ENCODE measurements around the gene SMO.

SMO gene

DNA sequence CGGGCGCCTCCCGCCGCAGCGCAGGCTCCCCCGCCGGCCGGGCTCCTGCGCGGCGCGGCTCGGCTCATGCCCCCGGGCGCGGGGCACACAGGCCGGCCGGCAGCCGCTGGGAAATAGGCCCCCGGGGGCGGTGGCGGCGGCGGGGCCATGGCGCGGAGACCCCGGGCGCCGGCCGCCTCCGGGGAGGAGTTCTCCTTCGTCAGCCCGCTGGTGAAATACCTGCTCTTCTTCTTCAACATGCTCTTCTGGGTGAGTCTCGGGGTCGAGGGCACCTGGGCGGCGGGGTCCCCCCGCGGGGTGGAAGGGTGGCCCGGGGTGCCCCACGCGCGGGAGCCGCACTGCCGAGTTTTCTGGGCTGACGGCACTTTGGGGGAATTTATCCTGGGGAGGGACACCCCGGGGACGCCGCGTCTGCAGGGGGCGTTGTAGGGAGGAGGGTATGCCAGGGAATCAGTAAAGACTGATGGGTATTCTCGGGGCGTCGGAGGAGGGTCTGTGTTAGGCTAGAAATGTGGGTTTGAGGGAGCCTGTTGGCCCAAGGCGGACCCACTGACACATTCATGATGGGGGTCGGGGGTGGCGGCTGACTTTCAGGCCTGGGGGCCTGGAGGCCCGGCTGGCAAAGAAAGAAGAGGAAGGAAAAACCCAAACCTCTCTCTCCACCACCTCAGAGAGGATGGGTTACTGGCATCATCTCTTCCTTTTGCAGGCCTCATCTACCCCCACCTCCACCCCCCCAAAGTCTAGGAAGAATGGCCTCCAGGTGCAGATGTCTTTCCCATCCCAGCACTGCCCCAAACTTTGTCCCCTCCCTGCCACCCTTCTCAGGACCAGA is 43.4 kb upstream of the SMO start:
- Histone ChIP-seq H4K91ac (ENCODE audit: low read depth, low read length, poor library complexity) (no peak overlapping the region), H3K4me2 (ENCODE audit: insufficient read depth, low read length, poor library complexity, severe bottlenecking) (peak overlapping the region; percentile 73), H3K36me3 (replicated peaks in 1 of 2; ENCODE audit: control insufficient read depth in 2 of 2, insufficient read depth in 2 of 2, low read length in 2 of 2) (no peaks in the 10 kb centered on the region), H3K27ac (replicated peaks; ENCODE audit: low read length) (no peak overlapping the region), H3K27me3 (ENCODE audit: control insufficient read depth in 3 of 3, insufficient read depth in 3 of 3, low read depth in 1 of 3, low read length in 3 of 3) (peaks cover 0 to 38% (median 11%) of the 10 kb centered on the region in 3 experiments), H2BK120ac (ENCODE audit: low read depth, low read length) (no peak overlapping the region), H3K79me1 (ENCODE audit: low read depth, low read length) (peaks cover 4% of the 10 kb centered on the region), H3K9me3 (replicated peaks in 1 of 2; ENCODE audit: control insufficient read depth in 2 of 2, insufficient read depth in 1 of 2, low read depth in 1 of 2, low read length in 2 of 2) (no peaks in the 10 kb centered on the region), H3K4me1 (ENCODE audit: control insufficient read depth in 2 of 2, insufficient read depth in 1 of 2, low read depth in 1 of 2, low read length in 2 of 2) (peaks cover 5 to 13% of the 10 kb centered on the region in 2 donors), H2BK5ac (ENCODE audit: low read length) (no peak overlapping the region), H3K18ac (ENCODE audit: low read length) (peak overlapping the region; percentile 78), H2AK5ac (ENCODE audit: low read depth, low read length) (peak overlapping the region; percentile 86), H2BK12ac (ENCODE audit: low read length) (no peak overlapping the region), H2AFZ (ENCODE audit: low read length) (peak overlapping the region; percentile 82), H4K8ac (ENCODE audit: low read depth, low read length) (no peak overlapping the region), H3K4ac (ENCODE audit: low read length) (no peak overlapping the region), H3K14ac (ENCODE audit: low read length) (peak overlapping the region; percentile 95), H3K9ac (ENCODE audit: low read depth, low read length, poor library complexity) (peak overlapping the region; percentile 50), H3K23ac (ENCODE audit: low read depth, low read length, poor library complexity) (no peak overlapping the region), H2BK15ac (ENCODE audit: low read length) (peak overlapping the region; percentile 42), H3K4me3 (ENCODE audit: low read length in 2 of 2) (peak overlapping the region; percentile 52 to 85)
- no CpG with 5 or more reads among the region's 58 CpGs for WGBS, 2 donors (ENCODE audit: extremely low coverage in 2 of 2, insufficient read length in 2 of 2, insufficient replicate concordance in 1 of 2)
- DNase-seq (ENCODE audit: low spot score) = no peak

GRCh38 chr7:129146237-129146979 is 42.0 kb upstream of the SMO start:
- H3K14ac ChIP-seq (ENCODE audit: low read length) = no peak overlapping the region
- H3K79me1 ChIP-seq (ENCODE audit: low read depth, low read length) = peaks cover 4% of the 10 kb centered on the region
- no peak overlapping the region for H3K4me3 ChIP-seq (ENCODE audit: low read length in 2 of 2)
- H3K9ac ChIP-seq (ENCODE audit: low read depth, low read length, poor library complexity) = no peak overlapping the region
- no peak overlapping the region for H3K4me2 ChIP-seq (ENCODE audit: insufficient read depth, low read length, poor library complexity, severe bottlenecking)
- H3K4ac ChIP-seq (ENCODE audit: low read length) = no peak overlapping the region
- no peaks in the 10 kb centered on the region for H3K9me3 ChIP-seq (replicated peaks in 1 of 2; ENCODE audit: control insufficient read depth in 2 of 2, insufficient read depth in 1 of 2, low read depth in 1 of 2, low read length in 2 of 2)
- no peak overlapping the region for H4K8ac ChIP-seq (ENCODE audit: low read depth, low read length)
- H2BK5ac ChIP-seq (ENCODE audit: low read length) = no peak overlapping the region
- no peak overlapping the region for H2AK5ac ChIP-seq (ENCODE audit: low read depth, low read length)
- H3K27ac ChIP-seq (replicated peaks; ENCODE audit: low read length) = no peak overlapping the region
- no peak overlapping the region for H3K18ac ChIP-seq (ENCODE audit: low read length)
- no peak overlapping the region for H2BK12ac ChIP-seq (ENCODE audit: low read length)
- no peak overlapping the region for H3K23ac ChIP-seq (ENCODE audit: low read depth, low read length, poor library complexity)
- H2BK15ac ChIP-seq (ENCODE audit: low read length) = no peak overlapping the region
- no peak overlapping the region for H4K91ac ChIP-seq (ENCODE audit: low read depth, low read length, poor library complexity)
- H3K27me3 ChIP-seq (ENCODE audit: control insufficient read depth in 3 of 3, insufficient read depth in 3 of 3, low read depth in 1 of 3, low read length in 3 of 3) = peaks cover 0 to 38% (median 11%) of the 10 kb centered on the region in 3 experiments
- no peak for DNase-seq (ENCODE audit: low spot score)
- H3K4me1 ChIP-seq (ENCODE audit: control insufficient read depth in 2 of 2, insufficient read depth in 1 of 2, low read depth in 1 of 2, low read length in 2 of 2) = peaks cover 5 to 21% of the 10 kb centered on the region in 2 donors
- no peak overlapping the region for H2BK120ac ChIP-seq (ENCODE audit: low read depth, low read length)
- H2AFZ ChIP-seq (ENCODE audit: low read length) = no peak overlapping the region
- no peaks in the 10 kb centered on the region for H3K36me3 ChIP-seq (replicated peaks in 1 of 2; ENCODE audit: control insufficient read depth in 2 of 2, insufficient read depth in 2 of 2, low read length in 2 of 2)
- no CpG with 5 or more reads among the region's 8 CpGs for WGBS, 2 donors (ENCODE audit: extremely low coverage in 2 of 2, insufficient read length in 2 of 2, insufficient replicate concordance in 1 of 2)

- no peak for DNase-seq (ENCODE audit: low spot score)
- H2AK5ac ChIP-seq (ENCODE audit: low read depth, low read length) = no peak overlapping the region
- H4K8ac ChIP-seq (ENCODE audit: low read depth, low read length) = no peak overlapping the region
- peak overlapping the region; percentile 24 for H4K91ac ChIP-seq (ENCODE audit: low read depth, low read length, poor library complexity)
- H3K18ac ChIP-seq (ENCODE audit: low read length) = no peak overlapping the region
- no peaks in the 10 kb centered on the region for H3K9me3 ChIP-seq (replicated peaks in 1 of 2; ENCODE audit: control insufficient read depth in 2 of 2, insufficient read depth in 1 of 2, low read depth in 1 of 2, low read length in 2 of 2)
- no peak overlapping the region for H2BK5ac ChIP-seq (ENCODE audit: low read length)
- H3K9ac ChIP-seq (ENCODE audit: low read depth, low read length, poor library complexity) = no peak overlapping the region
- H3K27ac ChIP-seq (replicated peaks; ENCODE audit: low read length) = no peak overlapping the region
- H3K4me2 ChIP-seq (ENCODE audit: insufficient read depth, low read length, poor library complexity, severe bottlenecking) = no peak overlapping the region
- H3K36me3 ChIP-seq (replicated peaks in 1 of 2; ENCODE audit: control insufficient read depth in 2 of 2, insufficient read depth in 2 of 2, low read length in 2 of 2) = no peaks in the 10 kb centered on the region
- no peak overlapping the region for H3K14ac ChIP-seq (ENCODE audit: low read length)
- H2BK120ac ChIP-seq (ENCODE audit: low read depth, low read length) = no peak overlapping the region
- no peak overlapping the region for H3K23ac ChIP-seq (ENCODE audit: low read depth, low read length, poor library complexity)
- no peak overlapping the region for H3K4me3 ChIP-seq (ENCODE audit: low read length in 2 of 2)
- H2BK15ac ChIP-seq (ENCODE audit: low read length) = no peak overlapping the region
- H3K27me3 ChIP-seq (ENCODE audit: control insufficient read depth in 3 of 3, insufficient read depth in 3 of 3, low read depth in 1 of 3, low read length in 3 of 3) = peaks cover 0 to 33% (median 9%) of the 10 kb centered on the region in 3 experiments
- no peak overlapping the region for H3K4ac ChIP-seq (ENCODE audit: low read length)
- no peak overlapping the region for H2BK12ac ChIP-seq (ENCODE audit: low read length)
- no CpG with 5 or more reads among the region's 3 CpGs for WGBS, 2 donors (ENCODE audit: extremely low coverage in 2 of 2, insufficient read length in 2 of 2, insufficient replicate concordance in 1 of 2)
- H3K79me1 ChIP-seq (ENCODE audit: low read depth, low read length) = peaks cover 4% of the 10 kb centered on the region
- H2AFZ ChIP-seq (ENCODE audit: low read length) = no peak overlapping the region
- peaks cover 5 to 21% of the 10 kb centered on the region in 2 donors for H3K4me1 ChIP-seq (ENCODE audit: control insufficient read depth in 2 of 2, insufficient read depth in 1 of 2, low read depth in 1 of 2, low read length in 2 of 2)
These were observed 40.7 kb upstream of the SMO start for GRCh38 chr7:129147731-129148130.

- no peak overlapping the region for H3K23ac ChIP-seq (ENCODE audit: low read depth, low read length, poor library complexity)
- H3K18ac ChIP-seq (ENCODE audit: low read length) = peak overlapping the region; percentile 11
- WGBS, 2 donors (ENCODE audit: extremely low coverage in 2 of 2, insufficient read length in 2 of 2, insufficient replicate concordance in 1 of 2) = no CpG with 5 or more reads among the region's 8 CpGs
- no peak overlapping the region for H4K8ac ChIP-seq (ENCODE audit: low read depth, low read length)
- H3K14ac ChIP-seq (ENCODE audit: low read length) = no peak overlapping the region
- H2AK5ac ChIP-seq (ENCODE audit: low read depth, low read length) = no peak overlapping the region
- no peak overlapping the region for H3K4me2 ChIP-seq (ENCODE audit: insufficient read depth, low read length, poor library complexity, severe bottlenecking)
- H3K9me3 ChIP-seq (replicated peaks in 1 of 2; ENCODE audit: control insufficient read depth in 2 of 2, insufficient read depth in 1 of 2, low read depth in 1 of 2, low read length in 2 of 2) = no peaks in the 10 kb centered on the region
- no peak overlapping the region for H3K9ac ChIP-seq (ENCODE audit: low read depth, low read length, poor library complexity)
- peaks cover 0 to 19% (median 0%) of the 10 kb centered on the region in 3 experiments for H3K27me3 ChIP-seq (ENCODE audit: control insufficient read depth in 3 of 3, insufficient read depth in 3 of 3, low read depth in 1 of 3, low read length in 3 of 3)
- H2BK5ac ChIP-seq (ENCODE audit: low read length) = no peak overlapping the region
- no peak overlapping the region for H3K4me3 ChIP-seq (ENCODE audit: low read length in 2 of 2)
- H3K79me1 ChIP-seq (ENCODE audit: low read depth, low read length) = peaks cover 4% of the 10 kb centered on the region
- H2BK15ac ChIP-seq (ENCODE audit: low read length) = no peak overlapping the region
- H3K4me1 ChIP-seq (ENCODE audit: control insufficient read depth in 2 of 2, insufficient read depth in 1 of 2, low read depth in 1 of 2, low read length in 2 of 2) = peaks cover 0 to 17% of the 10 kb centered on the region in 2 donors
- no peak for DNase-seq (ENCODE audit: low spot score)
- H4K91ac ChIP-seq (ENCODE audit: low read depth, low read length, poor library complexity) = no peak overlapping the region
- H3K36me3 ChIP-seq (replicated peaks in 1 of 2; ENCODE audit: control insufficient read depth in 2 of 2, insufficient read depth in 2 of 2, low read length in 2 of 2) = no peaks in the 10 kb centered on the region
- no peak overlapping the region for H2BK12ac ChIP-seq (ENCODE audit: low read length)
- H2BK120ac ChIP-seq (ENCODE audit: low read depth, low read length) = no peak overlapping the region
- H3K4ac ChIP-seq (ENCODE audit: low read length) = no peak overlapping the region
- H3K27ac ChIP-seq (replicated peaks; ENCODE audit: low read length) = no peak overlapping the region
- H2AFZ ChIP-seq (ENCODE audit: low read length) = no peak overlapping the region
These were observed 38.9 kb upstream of the SMO start for GRCh38 chr7:129149511-129149910.
